K562 (cell line): ENCODE results near the gene TIMP2. TPM values are rescaled to one million over a fixed set of nuclear protein-coding genes. Genes with fewer than 3 reads are reported as not detected.

Experiments used
- ATAC-seq: fragments of 200-7000 bp; cut with Tn5 transposase; 3 replicates; pipeline ENCODE4 v1.9.1; 2020; ENCODE audit warnings: moderate library complexity
- BruUV-seq: library from RNA; stranded (reverse); fragments of 400-500 nt; replicated peaks from 2 replicates; lab custom pipeline; 2021; lab: Mats Ljungman, UMichigan
- CTCF ChIA-PET: fragments of 300-600 bp; formaldehyde crosslinking; extraction: SDS; loops from one replicate; lab custom pipeline; 2021; ENCODE audit warnings: low intra/inter-chr PET ratio; lab: Yijun Ruan, JAX
- POLR2A ChIA-PET: fragments of 300-600, 350-650 bp; sonication (Branson Sonifier 250); formaldehyde crosslinking; extraction: SDS; loops from one replicate; lab custom pipeline; 2021; ENCODE audit warnings: antibody characterized with exemption, inconsistent platforms; lab: Yijun Ruan, JAX
- DNase-seq, 4 experiments: peaks; one replicate each; pipeline versions ENCODE4 v3.0.0 to v3.0.0-alpha.2; 2011 to 2018; ENCODE audit warnings: low spot score in 3 of 4, mixed read lengths in 3 of 4; ENCODE audit errors: extremely low read depth in 1 of 4
- FAIRE-seq: peaks from 2 replicates; lab custom pipeline; 2011; peaks lifted over from hg19 to GRCh38; lab: Jason Lieb, UNC
- H2AFZ ChIP-seq: 2 replicates; pipeline ENCODE4 v1.6.0; 2011; ENCODE audit warnings: low read depth, low read length, control low read depth, inconsistent platforms
- H3K27ac ChIP-seq: fragments of 200-600 bp; 3 replicates; pipeline ENCODE4 v1.8.0; 2011; ENCODE audit warnings: low read depth, mild to moderate bottlenecking, control low read depth, inconsistent platforms, low read length, moderate library complexity, mixed read lengths; ENCODE audit errors: extremely low read depth
- H3K27me3 ChIP-seq, 2 experiments: fragments of 300-600 bp in 1 of 2; 2 replicates in 1 of 2; 3 replicates in 1 of 2; pipeline versions ENCODE4 v1.6.0 to v1.8.0; 2011; ENCODE audit warnings: inconsistent platforms in 2 of 2, low read length in 2 of 2, mild to moderate bottlenecking in 1 of 2, mixed read lengths in 1 of 2, moderate library complexity in 1 of 2; ENCODE audit not compliant: control insufficient read depth in 2 of 2, insufficient read depth in 2 of 2
- H3K36me3 ChIP-seq: fragments of 300-600 bp; 3 replicates; pipeline ENCODE4 v1.8.0; 2011; ENCODE audit warnings: mild to moderate bottlenecking, low read length, inconsistent platforms; ENCODE audit not compliant: control insufficient read depth, insufficient read depth
- H3K4me1 ChIP-seq, 2 experiments: fragments of 200-600 bp in 1 of 2; replicated peaks in 1 of 2; 2 replicates in 1 of 2; 3 replicates in 1 of 2; pipeline versions ENCODE4 v1.5.1 to v1.8.0; 2011; ENCODE audit warnings: inconsistent platforms in 2 of 2, low read length in 2 of 2, mild to moderate bottlenecking in 1 of 2, mixed read lengths in 1 of 2, moderate library complexity in 1 of 2; ENCODE audit not compliant: control insufficient read depth in 2 of 2, insufficient read depth in 2 of 2
- H3K4me2 ChIP-seq: 2 replicates; pipeline ENCODE4 v1.6.1; 2011; ENCODE audit warnings: low read length, control low read depth, inconsistent platforms, mixed read lengths; ENCODE audit not compliant: insufficient read depth
- H3K4me3 ChIP-seq: fragments of 200-600 bp; sonication (generic), shearing (Covaris generic); 2 replicates; pipeline ENCODE4 v1.5.1; 2016; ENCODE audit warnings: control low read depth, inconsistent platforms
- H3K79me2 ChIP-seq: fragments of 200-600 bp; 3 replicates; pipeline ENCODE4 v1.8.0; 2011; ENCODE audit warnings: low read length, inconsistent platforms; ENCODE audit not compliant: control insufficient read depth, insufficient read depth
- H3K9ac ChIP-seq, 2 experiments: 2 replicates each; pipeline versions ENCODE4 v1.6.0 to v1.6.1; 2011; ENCODE audit warnings: low read depth in 2 of 2, low read length in 2 of 2, control low read depth in 1 of 2, inconsistent platforms in 1 of 2, mild to moderate bottlenecking in 1 of 2, mixed read lengths in 1 of 2; ENCODE audit not compliant: insufficient read depth in 1 of 2
- H3K9me1 ChIP-seq: one replicate; pipeline ENCODE4 v1.6.0; 2011; ENCODE audit warnings: inconsistent platforms, mild to moderate bottlenecking, low read length, moderate library complexity; ENCODE audit not compliant: control insufficient read depth, insufficient read depth
- H3K9me3 ChIP-seq: replicated peaks from 2 replicates; pipeline ENCODE4 v1.5.1; 2011; ENCODE audit warnings: low read depth, low read length, inconsistent platforms; ENCODE audit not compliant: control insufficient read depth, insufficient read depth
- H4K20me1 ChIP-seq: replicated peaks from 2 replicates; pipeline ENCODE4 v1.6.1; 2011; ENCODE audit warnings: low read length, inconsistent platforms, mixed read lengths; ENCODE audit not compliant: control insufficient read depth, insufficient read depth
- CHD2 ChIP-seq: IDR thresholded peaks from 2 replicates; pipeline ENCODE4 v1.6.1; 2011; ENCODE audit warnings: low read depth, low read length
- JUND ChIP-seq, 2 experiments: IDR thresholded peaks; 2 replicates in 1 of 2; 3 replicates in 1 of 2; pipeline ENCODE4 v1.6.1; 2011; ENCODE audit warnings: borderline replicate concordance in 2 of 2, low read depth in 2 of 2, low read length in 2 of 2, improper control_type of control experiment in 1 of 2, missing biosample characterization in 1 of 2, missing genetic modification characterization in 1 of 2, missing genetic modification reagents in 1 of 2
- PRPF4 ChIP-seq: fragments of 200-400 bp; formaldehyde crosslinking; IDR thresholded peaks from one replicate; pipeline ENCODE4 v1.6.1; 2017; ENCODE audit warnings: low read length, low read depth, mild to moderate bottlenecking; ENCODE audit not compliant: insufficient read depth, poor library complexity, severe bottlenecking
- ZNF121 ChIP-seq: sonication (generic); formaldehyde crosslinking; conservative IDR thresholded peaks from 2 replicates; pipeline ENCODE4 v1.8.0; 2022; ENCODE audit warnings: missing genetic modification reagents
- ZNF212 ChIP-seq: fragments of 450-650 bp; formaldehyde crosslinking; IDR thresholded peaks from 2 replicates; pipeline ENCODE4 v1.4.0; 2020; ENCODE audit warnings: mild to moderate bottlenecking
- ZNF316 ChIP-seq: fragments of 450-650 bp; IDR thresholded peaks from 2 replicates; pipeline ENCODE4 v1.6.1; 2016
- WGBS: fragments of 100-300 bp; shearing (Covaris generic); methylation state at CpG from one replicate; pipeline ENCODE4 v1.1.6; 2016; ENCODE audit warnings: low coverage, mixed read lengths; ENCODE audit not compliant: insufficient coverage; ENCODE audit errors: missing lambda C conversion rate; 5-methylcytosine and 5-hydroxymethylcytosine counted together
- in situ Hi-C: fragments of 300-500 bp; cut with MboI; formaldehyde crosslinking; loops from 4 replicates; pipeline ENCODE4 v1.15.0; 2018; ENCODE audit warnings: inconsistent platforms, mixed read lengths
- intact Hi-C: fragments of 100-400 bp; cut with micrococcal nuclease; formaldehyde crosslinking; loops from 2 replicates; pipeline ENCODE4 v1.14.2; 2022
- polyA plus RNA-seq, 8 experiments: library from polyadenylated mRNA; depleted of rRNA in 4 of 8; stranded (reverse) in 5 of 8; unstranded in 3 of 8; fragments of >200 nt; fragmentation: Nextera tagmentation in 2 of 8; fragmentation: Illumina TruSeq in 1 of 8; extraction: Ambion mirVana in 2 of 8; extraction: Trizol in 1 of 8; gene quantifications; 2 replicates each; pipeline versions ENCODE4 v1.2.1 to v1.2.3, GENCODE V29; 2011 to 2014; ENCODE audit warnings: inconsistent platforms in 1 of 8, missing spikeins in 1 of 8
- total RNA-seq, 7 experiments: library from RNA; depleted of rRNA in 6 of 7; stranded (reverse); fragments of >200 nt in 6 of 7; fragmentation: Illumina TruSeq in 2 of 7; extraction: Trizol in 2 of 7; gene quantifications; 2 replicates each; pipeline versions ENCODE4 v1.2.1 to v1.2.3, GENCODE V29; 2011 to 2021; ENCODE audit warnings: low replicate concordance in 1 of 7

Gene TIMP2
- total and polyA plus RNA-seq, 9 of the 15 experiments (the other 6 are each of a cell fraction or from before 2014, with no cell fraction given) = 0.55 TPM; not detected in 8

GRCh38 chr17:78836420-78837021 is 88.7 kb downstream of the TIMP2 start (continued):
- TF ChIP-seq PRPF4 = no peak
- no peak for TF ChIP-seq ZNF212
- no peak for TF ChIP-seq CHD2
- no peak for TF ChIP-seq ZNF316
- TF ChIP-seq, all 486 proteins: peak for 0

- Histone ChIP-seq H4K20me1 (peaks cover 13% of the 10 kb centered on the region), H3K4me3 (no peak overlapping the region), H3K4me1 (peaks cover 8 to 9% of the 10 kb centered on the region in 2 experiments), H3K9me1 (peaks cover 4% of the 10 kb centered on the region), H3K27me3 (no peaks in the 10 kb centered on the region), H3K27ac (no peak overlapping the region), H3K79me2 (peaks cover 35% of the 10 kb centered on the region), H2AFZ (no peak overlapping the region), H3K4me2 (no peak overlapping the region), H3K9ac (no peak overlapping the region), H3K9me3 (no peaks in the 10 kb centered on the region), H3K36me3 (peaks cover 87% of the 10 kb centered on the region)
- WGBS = 94% methylated on average over 8 of the region's 8 CpGs
- TF ChIP-seq JUND (IDR thresholded peaks at IDR 0.05; ENCODE audit: borderline replicate concordance, low read depth, low read length) = no peak
- TF ChIP-seq JUND (tag; IDR thresholded peaks at IDR 0.05; ENCODE audit: borderline replicate concordance, low read depth, low read length) = no peak
- peak; percentile 77 for TF ChIP-seq ZNF121 (CRISPR knock-in tag)
- in situ Hi-C loops = no loop called here
- CTCF ChIA-PET = no interaction called here
- DNase-seq (no peak), ATAC-seq (no peak), FAIRE-seq (no peak)
- POLR2A ChIA-PET = no interaction called here
- no TSS peak for BruUV-seq
- intact Hi-C loops = no loop called here
Measured at GRCh38 chr17:78834571-78834970, 90.6 kb downstream of the TIMP2 start.
